OCI-LY7 (cell line): ENCODE results near the gene PNPLA1.

Experiments used
- CTCF ChIP-seq: fragments of 200-600 bp; sonication (generic); conservative IDR thresholded peaks from 2 replicates; pipeline ENCODE4 v1.5.1; 2014; ENCODE audit warnings: mild to moderate bottlenecking, antibody characterized with exemption, low read length, moderate library complexity, mixed read lengths
- EZH2phosphoT487 ChIP-seq: fragments of 200-600 bp; sonication (generic); IDR thresholded peaks from 2 replicates; pipeline ENCODE4 v1.6.1; 2018; ENCODE audit warnings: low read depth, borderline replicate concordance, mild to moderate bottlenecking, mixed run types, antibody characterized with exemption, low read length, moderate library complexity, mixed read lengths

GRCh38 chr6:36324715-36325114 is 54.9 kb downstream of the PNPLA1 start:
- TF ChIP-seq CTCF, result no peak
- TF ChIP-seq EZH2phosphoT487, result no peak
